Neural crest cell (in vitro differentiated cells): Measurements from ENCODE around the gene HMX3. TPM values are rescaled to one million over a fixed set of nuclear protein-coding genes. Genes with fewer than 3 reads are reported as not detected.

Source experiments
- DNase-seq: peaks from one replicate; pipeline ENCODE4 v3.0.0; 2021; ENCODE audit warnings: low read depth, mixed read lengths, low spot score
- H3K27ac Mint-ChIP-seq: one replicate; pipeline ENCODE4 v1.8.0; 2021; ENCODE audit warnings: mild to moderate bottlenecking, mixed read lengths; ENCODE audit not compliant: unreplicated experiment
- H3K27me3 Mint-ChIP-seq: 2 replicates; pipeline ENCODE4 v1.8.0; 2021; ENCODE audit warnings: low read depth, mild to moderate bottlenecking, mixed read lengths
- H3K36me3 Mint-ChIP-seq: 2 replicates; pipeline ENCODE4 v1.8.0; 2021; ENCODE audit warnings: low read depth, mild to moderate bottlenecking, mixed read lengths
- H3K4me1 Mint-ChIP-seq: 2 replicates; pipeline ENCODE4 v1.8.0; 2021; ENCODE audit warnings: mixed read lengths
- H3K4me3 Mint-ChIP-seq: one replicate; pipeline ENCODE4 v1.8.0; 2021; ENCODE audit warnings: mild to moderate bottlenecking, mixed read lengths
- H3K9me3 Mint-ChIP-seq: 2 replicates; pipeline ENCODE4 v1.8.0; 2021; ENCODE audit warnings: mixed read lengths
- CTCF ChIP-seq: fragments of 200-600 bp; sonication (generic); conservative IDR thresholded peaks from 2 replicates; pipeline ENCODE4 v1.5.0; 2021; ENCODE audit warnings: antibody characterized with exemption, mild to moderate bottlenecking
- total RNA-seq: library from RNA; stranded (reverse); gene quantifications from 2 replicates; pipeline ENCODE4 v1.2.1, GENCODE V29; 2021

Gene HMX3
- total RNA-seq, 1 donor from 2014 or later, result not detected

GRCh38 chr10:123102673-123103072, 33.1 kb upstream of the HMX3 start:
- no peaks in the 10 kb centered on the region for H3K36me3 Mint-ChIP-seq
- H3K27ac Mint-ChIP-seq, result no peak overlapping the region
- H3K4me1 Mint-ChIP-seq, result no peaks in the 10 kb centered on the region
- H3K9me3 Mint-ChIP-seq, result no peaks in the 10 kb centered on the region
- peaks cover 6% of the 10 kb centered on the region for H3K27me3 Mint-ChIP-seq
- H3K4me3 Mint-ChIP-seq, result no peak overlapping the region
- DNase-seq, result no peak
- TF ChIP-seq CTCF, result no peak

GRCh38 chr10:123103944-123104343, 31.8 kb upstream of the HMX3 start:
- DNase-seq, result no peak

GRCh38 chr10:123109466-123109865, 26.3 kb upstream of the HMX3 start:
- no peaks in the 10 kb centered on the region for H3K9me3 Mint-ChIP-seq
- no peak for TF ChIP-seq CTCF
- peaks cover 24% of the 10 kb centered on the region for H3K27me3 Mint-ChIP-seq

More at GRCh38 chr10:123103944-123104343, 31.8 kb upstream of the HMX3 start:
- H3K4me1 Mint-ChIP-seq, result no peaks in the 10 kb centered on the region
- H3K4me3 Mint-ChIP-seq, result no peak overlapping the region
- no peaks in the 10 kb centered on the region for H3K9me3 Mint-ChIP-seq
- peaks cover 3% of the 10 kb centered on the region for H3K27me3 Mint-ChIP-seq
- H3K36me3 Mint-ChIP-seq, result no peaks in the 10 kb centered on the region
- no peak for TF ChIP-seq CTCF
- H3K27ac Mint-ChIP-seq, result no peak overlapping the region

GRCh38 chr10:123117644-123118417, 17.9 kb upstream of the HMX3 start:
- Mint-ChIP-seq H3K4me1 (no peaks in the 10 kb centered on the region), H3K4me3 (no peak overlapping the region), H3K27me3 (peaks cover 66% of the 10 kb centered on the region), H3K9me3 (no peaks in the 10 kb centered on the region), H3K27ac (no peak overlapping the region), H3K36me3 (no peaks in the 10 kb centered on the region)
- no peak for TF ChIP-seq CTCF
- DNase-seq, result no peak

More at GRCh38 chr10:123109466-123109865, 26.3 kb upstream of the HMX3 start:
- DNase-seq, result no peak
- H3K36me3 Mint-ChIP-seq, result no peaks in the 10 kb centered on the region
- H3K4me1 Mint-ChIP-seq, result no peaks in the 10 kb centered on the region
- H3K4me3 Mint-ChIP-seq, result no peak overlapping the region
- no peak overlapping the region for H3K27ac Mint-ChIP-seq

GRCh38 chr10:123119081-123119480, 16.7 kb upstream of the HMX3 start:
- TF ChIP-seq CTCF, result no peak
- no peak for DNase-seq

More at GRCh38 chr10:123119081-123119480, 16.7 kb upstream of the HMX3 start:
- Mint-ChIP-seq H3K4me3 (no peak overlapping the region), H3K4me1 (no peaks in the 10 kb centered on the region), H3K36me3 (no peaks in the 10 kb centered on the region), H3K27me3 (peaks cover 65% of the 10 kb centered on the region), H3K9me3 (no peaks in the 10 kb centered on the region), H3K27ac (no peak overlapping the region)
